Measurements from ENCODE around the gene ATXN7L3B.

DNA sequence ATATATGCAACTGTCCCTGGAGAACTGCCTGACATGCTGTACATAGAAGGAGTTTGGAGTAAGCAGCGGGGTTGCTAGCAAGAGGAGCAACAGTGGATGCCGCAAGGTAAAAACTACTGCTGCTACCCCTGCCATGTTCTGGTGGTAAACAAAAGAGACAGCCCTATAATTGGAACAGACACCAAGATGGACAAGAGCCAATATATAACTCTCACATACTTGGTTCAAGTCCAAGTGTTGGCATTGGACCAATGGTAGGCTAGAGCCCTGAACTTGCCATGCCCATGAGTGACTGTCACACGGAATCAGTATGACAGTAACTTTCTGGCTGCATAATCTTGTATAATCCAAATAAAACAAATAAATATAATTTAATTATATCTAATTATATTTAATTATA is 13.7 kb downstream of the ATXN7L3B start:
- TF ChIP-seq, protein P1, sequence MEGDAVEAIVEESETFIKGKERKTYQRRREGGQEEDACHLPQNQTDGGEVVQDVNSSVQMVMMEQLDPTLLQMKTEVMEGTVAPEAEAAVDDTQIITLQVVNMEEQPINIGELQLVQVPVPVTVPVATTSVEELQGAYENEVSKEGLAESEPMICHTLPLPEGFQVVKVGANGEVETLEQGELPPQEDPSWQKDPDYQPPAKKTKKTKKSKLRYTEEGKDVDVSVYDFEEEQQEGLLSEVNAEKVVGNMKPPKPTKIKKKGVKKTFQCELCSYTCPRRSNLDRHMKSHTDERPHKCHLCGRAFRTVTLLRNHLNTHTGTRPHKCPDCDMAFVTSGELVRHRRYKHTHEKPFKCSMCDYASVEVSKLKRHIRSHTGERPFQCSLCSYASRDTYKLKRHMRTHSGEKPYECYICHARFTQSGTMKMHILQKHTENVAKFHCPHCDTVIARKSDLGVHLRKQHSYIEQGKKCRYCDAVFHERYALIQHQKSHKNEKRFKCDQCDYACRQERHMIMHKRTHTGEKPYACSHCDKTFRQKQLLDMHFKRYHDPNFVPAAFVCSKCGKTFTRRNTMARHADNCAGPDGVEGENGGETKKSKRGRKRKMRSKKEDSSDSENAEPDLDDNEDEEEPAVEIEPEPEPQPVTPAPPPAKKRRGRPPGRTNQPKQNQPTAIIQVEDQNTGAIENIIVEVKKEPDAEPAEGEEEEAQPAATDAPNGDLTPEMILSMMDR (IDR thresholded peaks at IDR 0.05; ENCODE audit: extremely low read depth in 1 of 2, insufficient read depth in 1 of 2, low read depth in 1 of 2, low read length in 2 of 2), result no peak
- no peak for TF ChIP-seq POLR2A (IDR thresholded peaks at IDR 0.05; ENCODE audit: low read depth, low read length)
- no peak for TF ChIP-seq EZH2 (IDR thresholded peaks at IDR 0.05; ENCODE audit: borderline replicate concordance, low read depth, low read length, severe bottlenecking)
- TF ChIP-seq POLR2AphosphoS5 (IDR thresholded peaks at IDR 0.05; ENCODE audit: insufficient read depth, low read depth, low read length), result no peak
- no peak for TF ChIP-seq FOS (IDR thresholded peaks at IDR 0.05; ENCODE audit: borderline replicate concordance, insufficient read depth, low read length)

All from endothelial cell of umbilical vein (primary cell).